Left lung (tissue), 10 donors: ENCODE measurements around the gene SERPINE1. TPM values are rescaled to one million over a fixed set of nuclear protein-coding genes. Genes with fewer than 3 reads are reported as not detected.
A peak's percentile ranks its signal among the peaks of the same experiment; 100 is the strongest.

Experiments
- ATAC-seq: fragments of 200-7000 bp; cut with Tn5 transposase; one replicate; pipeline ENCODE4 v1.9.1; 2020; ENCODE audit warnings: moderate library complexity
- DNase-seq, 4 donors: peaks; one replicate each; pipeline ENCODE4 v3.0.0-alpha.2; 2013 to 2020
- H3K27ac ChIP-seq, 2 donors: fragments of 200-600 bp; sonication (generic) in 1 of 2; one replicate each; pipeline versions ENCODE4 v1.5.0 to v1.8.0; 2020 to 2021
- H3K27me3 ChIP-seq, 2 donors: fragments of 200-600 bp; sonication (generic) in 1 of 2; one replicate each; pipeline versions ENCODE4 v1.5.0 to v1.8.0; 2020 to 2021
- H3K36me3 ChIP-seq, 2 donors: fragments of 200-600 bp; sonication (generic) in 1 of 2; one replicate each; pipeline versions ENCODE4 v1.5.0 to v1.8.0; 2020 to 2021
- H3K4me1 ChIP-seq, 2 donors: fragments of 200-600 bp; one replicate each; pipeline ENCODE4 v1.8.0; 2021
- H3K4me3 ChIP-seq, 2 donors: fragments of 200-600 bp; sonication (generic) in 1 of 2; one replicate each; pipeline versions ENCODE4 v1.5.0 to v1.8.0; 2020 to 2021; ENCODE audit warnings: mild to moderate bottlenecking in 1 of 2
- H3K9me3 ChIP-seq, 2 donors: fragments of 200-600 bp; sonication (generic) in 1 of 2; one replicate each; pipeline versions ENCODE4 v1.5.0 to v1.8.0; 2020 to 2021
- CTCF ChIP-seq, 2 donors: fragments of 200-600 bp; sonication (generic) in 1 of 2; IDR thresholded peaks; one replicate each; pipeline versions ENCODE4 v1.5.0 to v1.8.0; 2021; ENCODE audit warnings: antibody characterized with exemption in 2 of 2
- intact Hi-C, 2 donors: fragments of 100-400 bp; cut with DNase I; formaldehyde crosslinking; loops; one replicate each; pipeline versions ENCODE4 v1.11.2 to v1.14.2; 2022
- polyA plus RNA-seq, 6 donors: library from polyadenylated mRNA; unstranded; fragments of 120-200 nt; gene quantifications; one replicate each; pipeline ENCODE4 v1.2.1, GENCODE V29; 2013; ENCODE audit not compliant: insufficient read length in 6 of 6
- total RNA-seq, 2 donors: library from RNA; stranded (reverse); fragmentation: NEBNext Ultra II Directional; extraction: Animal tissue kit (Norgen Biotek cat#: 25700); gene quantifications; one replicate each; pipeline ENCODE4 v1.2.1, GENCODE V29; 2021
- donor health status: DM: no; HTN: yes; CAD: no.
- donor health status: DM: no; HTN: no; CAD: no.

Gene SERPINE1
- total and polyA plus RNA-seq, 8 donors, result 2.5 to 80.5 (median 3.9) TPM

- H3K9me3 ChIP-seq, result no peaks in the 10 kb centered on the region
- no peaks in the 10 kb centered on the region for H3K27me3 ChIP-seq
- DNase-seq (no peak), ATAC-seq (no peak)
- no peak overlapping the region for H3K4me3 ChIP-seq
- peaks cover 0 to 41% of the 10 kb centered on the region in 2 donors for H3K36me3 ChIP-seq
- H3K27ac ChIP-seq, result peak overlapping the region in 1 of 2 donors; percentile 13
- intact Hi-C loops, result loop anchor here in 1 of 2 donors (10.0 kb wide), 1 partner anchor 49 kb away; the partner anchor contains the start of gene TRIM56
- H3K4me1 ChIP-seq, result peaks cover 7 to 55% of the 10 kb centered on the region in 2 donors
- no peak for TF ChIP-seq CTCF (IDR thresholded peaks at IDR 0.05)
Observed at GRCh38 chr7:101133621-101134398, 6.9 kb downstream of the SERPINE1 start.

DNA sequence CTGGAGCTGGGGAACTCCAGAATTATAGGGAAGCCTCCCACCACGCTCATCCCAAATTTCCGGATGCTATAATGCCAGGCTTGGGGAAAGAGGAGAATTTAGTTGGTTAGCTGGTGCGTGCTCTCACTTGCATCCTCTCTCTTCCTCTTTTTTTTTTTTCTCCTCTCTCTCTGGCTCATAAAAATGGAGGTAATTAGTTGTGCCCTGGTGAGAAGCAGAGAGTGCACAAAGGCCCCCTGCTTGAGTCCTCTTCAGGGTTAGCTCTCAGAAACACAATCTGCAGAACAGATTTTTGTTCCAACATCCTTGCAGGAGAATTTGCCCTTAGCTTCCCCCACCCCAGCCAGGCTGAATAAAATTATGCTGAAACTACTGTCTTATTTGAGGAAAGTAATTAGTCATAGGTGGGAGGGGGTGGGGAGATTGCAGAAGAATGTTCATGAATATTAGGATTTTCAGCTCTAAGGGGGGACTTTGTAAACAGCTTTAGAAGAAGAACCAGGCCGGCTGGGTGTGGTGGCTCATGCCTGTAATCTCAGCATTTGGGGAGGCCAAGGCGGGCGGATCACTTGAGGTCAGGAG, 7.6 kb downstream of the SERPINE1 start:
- H3K4me3 ChIP-seq, result no peak overlapping the region
- DNase-seq (no peak), ATAC-seq (no peak)
- TF ChIP-seq CTCF (IDR thresholded peaks at IDR 0.05), result no peak
- peaks cover 7 to 60% of the 10 kb centered on the region in 2 donors for H3K4me1 ChIP-seq
- no peaks in the 10 kb centered on the region for H3K9me3 ChIP-seq
- intact Hi-C loops, result loop anchor here in 1 of 2 donors (10.0 kb wide), 1 partner anchor 50 kb away; the partner anchor contains the start of gene TRIM56
- H3K27ac ChIP-seq, result peak overlapping the region in 1 of 2 donors; percentile 13
- H3K36me3 ChIP-seq, result peaks cover 0 to 41% of the 10 kb centered on the region in 2 donors
- no peaks in the 10 kb centered on the region for H3K27me3 ChIP-seq

GRCh38 chr7:101137651-101138212, 10.8 kb downstream of the SERPINE1 start:
- peak overlapping the region in 1 of 2 donors; percentile 2 for H3K4me3 ChIP-seq
- DNase-seq (no peak), ATAC-seq (peak; percentile 7)
- peaks cover 7 to 64% of the 10 kb centered on the region in 2 donors for H3K4me1 ChIP-seq
- peak overlapping the region; percentile 51 to 85 for H3K27ac ChIP-seq
- no peaks in the 10 kb centered on the region for H3K27me3 ChIP-seq
- TF ChIP-seq CTCF (IDR thresholded peaks at IDR 0.05), result no peak
- intact Hi-C loops, result loop anchor here (5.0 to 10.0 kb wide), 2 partner anchors 40 to 53 kb away; partner anchors contain the start of gene TRIM56 (in 1 of the 2)
- no peaks in the 10 kb centered on the region for H3K9me3 ChIP-seq
- H3K36me3 ChIP-seq, result peaks cover 0 to 19% of the 10 kb centered on the region in 2 donors

DNA sequence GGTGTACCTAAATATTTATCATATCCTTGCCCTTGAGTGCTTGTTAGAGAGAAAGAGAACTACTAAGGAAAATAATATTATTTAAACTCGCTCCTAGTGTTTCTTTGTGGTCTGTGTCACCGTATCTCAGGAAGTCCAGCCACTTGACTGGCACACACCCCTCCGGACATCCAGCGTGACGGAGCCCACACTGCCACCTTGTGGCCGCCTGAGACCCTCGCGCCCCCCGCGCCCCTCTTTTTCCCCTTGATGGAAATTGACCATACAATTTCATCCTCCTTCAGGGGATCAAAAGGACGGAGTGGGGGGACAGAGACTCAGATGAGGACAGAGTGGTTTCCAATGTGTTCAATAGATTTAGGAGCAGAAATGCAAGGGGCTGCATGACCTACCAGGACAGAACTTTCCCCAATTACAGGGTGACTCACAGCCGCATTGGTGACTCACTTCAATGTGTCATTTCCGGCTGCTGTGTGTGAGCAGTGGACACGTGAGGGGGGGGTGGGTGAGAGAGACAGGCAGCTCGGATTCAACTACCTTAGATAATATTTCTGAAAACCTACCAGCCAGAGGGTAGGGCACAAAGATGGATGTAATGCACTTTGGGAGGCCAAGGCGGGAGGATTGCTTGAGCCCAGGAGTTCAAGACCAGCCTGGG, 11.4 kb downstream of the SERPINE1 start:
- H3K4me3 ChIP-seq, result peak overlapping the region in 1 of 2 donors; percentile 2
- TF ChIP-seq CTCF (IDR thresholded peaks at IDR 0.05), result peak; percentile 72 to 74

More for the DNA sequence above, 11.4 kb downstream of the SERPINE1 start:
- Histone ChIP-seq H3K27ac (peak overlapping the region; percentile 51 to 85), H3K36me3 (peaks cover 0 to 19% of the 10 kb centered on the region in 2 donors), H3K27me3 (no peaks in the 10 kb centered on the region), H3K4me1 (peaks cover 7 to 63% of the 10 kb centered on the region in 2 donors), H3K9me3 (no peaks in the 10 kb centered on the region)
- intact Hi-C loops, result loop anchor here (5.0 to 10.0 kb wide), 2 partner anchors 41 to 54 kb away; partner anchors contain the start of gene TRIM56 (in 1 of the 2)
- ATAC-seq (peak; percentile 85), DNase-seq (peak in 3 of 4 donors; percentile 60 to 86 (median 84))
